GM19239 (cell line): Measurements from ENCODE around the gene IRF6.

Experiments
- DNase-seq: peaks from one replicate; pipeline ENCODE4 v3.0.0; 2011; ENCODE audit warnings: low spot score; ENCODE audit not compliant: insufficient read length
- FAIRE-seq: peaks from 2 replicates; lab custom pipeline; 2011; peaks lifted over from hg19 to GRCh38; lab: Jason Lieb, UNC

IRF6 gene

GRCh38 chr1:209742409-209743144, 63.4 kb downstream of the IRF6 start:
- no peak for FAIRE-seq
- DNase-seq, result no peak

- no peak for FAIRE-seq
- DNase-seq, result no peak
These were observed 64.1 kb downstream of the IRF6 start for GRCh38 chr1:209741889-209742288.

- FAIRE-seq (no peak), DNase-seq (no peak)
These were observed 64.7 kb downstream of the IRF6 start for GRCh38 chr1:209741193-209741592.

- FAIRE-seq, result no peak
- DNase-seq, result no peak
These were observed 67.7 kb downstream of the IRF6 start for GRCh38 chr1:209738270-209738669.

GRCh38 chr1:209737118-209737505, 68.8 kb downstream of the IRF6 start:
- no peak for FAIRE-seq
- DNase-seq, result no peak

GRCh38 chr1:209736490-209737117, 69.3 kb downstream of the IRF6 start:
- DNase-seq (no peak), FAIRE-seq (no peak)
